DND-41 (cell line): ENCODE measurements around the gene PRKCB.
"Not testable (repeated sequence)": the region's sequence is repeated elsewhere in the genome, so short reads cannot be mapped to it uniquely, and the experiment has no call there.

ENCODE experiments used
- ATAC-seq: fragments of 200-7000 bp; cut with Tn5 transposase; 3 replicates; pipeline ENCODE4 v1.9.1; 2021; ENCODE audit warnings: low read depth; ENCODE audit not compliant: insufficient read depth
- DNase-seq: peaks from one replicate; pipeline ENCODE4 v3.0.0-alpha.2; 2020
- H2AFZ ChIP-seq: 2 replicates; pipeline ENCODE4 v1.6.0; 2012; ENCODE audit warnings: low read depth, low read length
- H3K27ac ChIP-seq: 2 replicates; pipeline ENCODE4 v1.5.1; 2012; ENCODE audit warnings: low read length, inconsistent platforms
- H3K27me3 ChIP-seq: fragments of 200-600 bp; sonication (generic); 2 replicates; pipeline ENCODE4 v1.6.0; 2012; ENCODE audit warnings: low read length, mild to moderate bottlenecking, inconsistent platforms; ENCODE audit not compliant: insufficient read depth, poor library complexity
- H3K36me3 ChIP-seq: 2 replicates; pipeline ENCODE4 v1.5.1; 2012; ENCODE audit warnings: low read length, inconsistent platforms; ENCODE audit not compliant: insufficient read depth
- H3K4me1 ChIP-seq: 2 replicates; pipeline ENCODE4 v1.5.1; 2012; ENCODE audit warnings: mild to moderate bottlenecking, low read length; ENCODE audit not compliant: insufficient read depth
- H3K4me2 ChIP-seq: 2 replicates; pipeline ENCODE4 v1.6.0; 2012; ENCODE audit warnings: mild to moderate bottlenecking, moderate library complexity, low read length, inconsistent platforms; ENCODE audit not compliant: insufficient read depth
- H3K4me3 ChIP-seq, 2 experiments: fragments of 200-600 bp in 1 of 2; shearing (Covaris generic) in 1 of 2; 2 replicates each; pipeline ENCODE4 v1.5.1; 2012 to 2016; ENCODE audit warnings: inconsistent platforms in 2 of 2, low read length in 2 of 2, mild to moderate bottlenecking in 2 of 2, low read depth in 1 of 2, moderate library complexity in 1 of 2
- H3K79me2 ChIP-seq: 2 replicates; pipeline ENCODE4 v1.6.0; 2012; ENCODE audit warnings: low read length, inconsistent platforms; ENCODE audit not compliant: insufficient read depth
- H3K9ac ChIP-seq: 2 replicates; pipeline ENCODE4 v1.6.0; 2012; ENCODE audit warnings: low read depth, mild to moderate bottlenecking, inconsistent platforms, low read length, moderate library complexity
- H3K9me3 ChIP-seq: 2 replicates; pipeline ENCODE4 v1.5.1; 2012; ENCODE audit warnings: low read length, moderate library complexity, mild to moderate bottlenecking, inconsistent platforms; ENCODE audit not compliant: insufficient read depth, severe bottlenecking
- H4K20me1 ChIP-seq: 2 replicates; pipeline ENCODE4 v1.6.0; 2012; ENCODE audit warnings: low read length; ENCODE audit not compliant: insufficient read depth
- CTCF ChIP-seq: IDR thresholded peaks from 2 replicates; pipeline ENCODE4 v1.5.1; 2012; ENCODE audit warnings: borderline replicate concordance, low read length, moderate library complexity, mild to moderate bottlenecking; ENCODE audit not compliant: poor library complexity, severe bottlenecking; ENCODE audit errors: extremely low read depth
- EZH2 ChIP-seq: IDR thresholded peaks from 3 replicates; pipeline ENCODE4 v1.6.1; 2012; ENCODE audit warnings: borderline replicate concordance, low read depth, mild to moderate bottlenecking, moderate library complexity, low read length, inconsistent platforms; ENCODE audit not compliant: severe bottlenecking

The PRKCB gene

DNA sequence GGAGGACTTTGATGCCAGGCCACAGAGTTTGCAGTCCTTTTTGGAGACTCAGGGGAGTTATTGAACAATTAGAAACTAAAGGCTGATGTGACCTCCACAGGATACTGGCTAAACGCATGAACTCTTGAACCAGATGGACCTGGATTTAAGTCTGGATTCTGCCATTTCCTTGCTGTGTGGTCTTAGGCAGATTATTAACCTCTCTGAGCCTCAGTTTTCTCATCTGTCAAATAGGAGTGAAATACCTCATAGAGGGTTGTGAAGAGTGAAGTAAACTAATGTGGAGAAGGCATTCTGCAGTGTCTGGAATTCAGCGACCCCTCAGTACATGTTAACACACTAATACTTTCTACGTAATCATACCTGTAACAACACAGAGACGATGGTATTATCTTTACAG lies 93.5 kb downstream of the PRKCB start:
- ATAC-seq (no peak), DNase-seq (no peak)
- no peaks in the 10 kb centered on the region; the same call in 1 of the 2 replicates for H4K20me1 ChIP-seq
- peaks cover 5% of the 10 kb centered on the region; the same call in 1 of the 2 replicates for H3K36me3 ChIP-seq
- H3K4me2 ChIP-seq, result no peak overlapping the region
- H3K27me3 ChIP-seq, result no peaks in the 10 kb centered on the region
- no peak overlapping the region for H3K9ac ChIP-seq
- peaks cover 33% of the 10 kb centered on the region for H3K79me2 ChIP-seq
- no peaks in the 10 kb centered on the region for H3K4me1 ChIP-seq
- H3K27ac ChIP-seq, result no peak overlapping the region
- no peak overlapping the region for H2AFZ ChIP-seq
- no peak for TF ChIP-seq EZH2
- no peak for TF ChIP-seq CTCF
- H3K9me3 ChIP-seq, result no peaks in the 10 kb centered on the region
- no peak overlapping the region for H3K4me3 ChIP-seq

GRCh38 chr16:23929856-23930255 lies 94.1 kb downstream of the PRKCB start:
- TF ChIP-seq CTCF (no peak), EZH2 (no peak)

GRCh38 chr16:23930791-23931190 lies 95.0 kb downstream of the PRKCB start:
- Histone ChIP-seq H3K27me3 (no peaks in the 10 kb centered on the region), H3K4me2 (no peak overlapping the region), H3K4me3 (no peak overlapping the region), H2AFZ (no peak overlapping the region), H3K4me1 (no peaks in the 10 kb centered on the region), H3K27ac (no peak overlapping the region), H3K36me3 (no peaks in the 10 kb centered on the region), H3K79me2 (peaks cover 33% of the 10 kb centered on the region), H4K20me1 (no peaks in the 10 kb centered on the region; the same call in 1 of the 2 replicates), H3K9me3 (no peaks in the 10 kb centered on the region), H3K9ac (no peak overlapping the region)
- TF ChIP-seq CTCF (no peak), EZH2 (no peak)
- DNase-seq, result no peak
- ATAC-seq, result no peak

More at GRCh38 chr16:23929856-23930255, 94.1 kb downstream of the PRKCB start:
- DNase-seq (no peak), ATAC-seq (no peak)
- no peak overlapping the region for H3K27ac ChIP-seq
- H2AFZ ChIP-seq, result no peak overlapping the region
- no peaks in the 10 kb centered on the region for H3K27me3 ChIP-seq
- H3K4me1 ChIP-seq, result no peaks in the 10 kb centered on the region
- no peaks in the 10 kb centered on the region for H3K9me3 ChIP-seq
- peaks cover 5% of the 10 kb centered on the region; the same call in 1 of the 2 replicates for H3K36me3 ChIP-seq
- no peak overlapping the region for H3K4me3 ChIP-seq
- no peaks in the 10 kb centered on the region; the same call in 1 of the 2 replicates for H4K20me1 ChIP-seq
- no peak overlapping the region for H3K4me2 ChIP-seq
- H3K79me2 ChIP-seq, result peaks cover 33% of the 10 kb centered on the region
- H3K9ac ChIP-seq, result no peak overlapping the region

GRCh38 chr16:23931199-23931598 lies 95.4 kb downstream of the PRKCB start:
- Histone ChIP-seq H3K9ac (no peak overlapping the region), H3K4me3 (no peak overlapping the region), H3K4me2 (no peak overlapping the region), H3K9me3 (no peaks in the 10 kb centered on the region), H2AFZ (no peak overlapping the region), H3K27ac (no peak overlapping the region), H4K20me1 (no peaks in the 10 kb centered on the region; the same call in 1 of the 2 replicates), H3K27me3 (no peaks in the 10 kb centered on the region), H3K4me1 (no peaks in the 10 kb centered on the region), H3K79me2 (peaks cover 33% of the 10 kb centered on the region), H3K36me3 (no peaks in the 10 kb centered on the region)
- TF ChIP-seq CTCF (no peak), EZH2 (no peak)
- ATAC-seq, result no peak
- DNase-seq, result no peak

- H3K4me1 ChIP-seq, H3K9ac ChIP-seq, ATAC-seq, H3K9me3 ChIP-seq, H4K20me1 ChIP-seq, H3K4me3 ChIP-seq, H3K4me2 ChIP-seq, DNase-seq, H3K27ac ChIP-seq, H3K27me3 ChIP-seq, H2AFZ ChIP-seq, H3K36me3 ChIP-seq: not testable (repeated sequence)
- H3K79me2 ChIP-seq, result peaks cover 24% of the 10 kb centered on the region
Measured at GRCh38 chr16:23933650-23934049, 97.9 kb downstream of the PRKCB start.
